Caco-2 (cell line): ENCODE data around the gene MED31. TPM values are rescaled to one million over a fixed set of nuclear protein-coding genes. Genes with fewer than 3 reads are reported as not detected.

ENCODE experiments used
- BruUV-seq: library from RNA; stranded (reverse); fragments of 400-500 nt; replicated peaks from 2 replicates; lab custom pipeline; 2021; lab: Mats Ljungman, UMichigan
- CTCF ChIA-PET: fragments of 300-600 bp; sonication (Branson Sonifier 250); formaldehyde crosslinking; loops from one replicate; lab custom pipeline; 2022; ENCODE audit warnings: antibody characterized with exemption; lab: Charles Lee
- POLR2A ChIA-PET: fragments of 300-600 bp; sonication (Branson Sonifier 250); formaldehyde crosslinking; loops from one replicate; lab custom pipeline; 2022; ENCODE audit warnings: antibody characterized with exemption; lab: Charles Lee
- DNase-seq, 2 experiments: peaks; one replicate each; pipeline versions ENCODE4 v3.0.0 to v3.0.0-alpha.2; 2020 to 2022
- H3K27me3 ChIP-seq: replicated peaks from 2 replicates; pipeline ENCODE4 v1.6.0; 2011; ENCODE audit warnings: low read length; ENCODE audit not compliant: control insufficient read depth, insufficient read depth
- H3K36me3 ChIP-seq: 2 replicates; pipeline ENCODE4 v1.5.1; 2011; ENCODE audit warnings: low read length; ENCODE audit not compliant: control insufficient read depth, insufficient read depth
- H3K4me1 ChIP-seq: fragments of 250-450 bp; sonication (Bioruptor Pico); 2 replicates; pipeline ENCODE4 v1.5.1; 2020; ENCODE audit warnings: mild to moderate bottlenecking
- H3K4me3 ChIP-seq: 2 replicates; pipeline ENCODE4 v1.5.1; 2011; ENCODE audit warnings: low read depth, mild to moderate bottlenecking, control low read depth, low read length
- H3K9me3 ChIP-seq: fragments of 250-450 bp; sonication (Bioruptor Pico); 2 replicates; pipeline ENCODE4 v1.5.1; 2020; ENCODE audit warnings: mild to moderate bottlenecking, moderate library complexity
- H3K27ac Mint-ChIP-seq: one replicate; pipeline ENCODE4 v1.8.0; 2022; ENCODE audit warnings: mixed read lengths; ENCODE audit not compliant: unreplicated experiment
- H3K27me3 Mint-ChIP-seq: one replicate; pipeline ENCODE4 v1.8.0; 2022; ENCODE audit warnings: mixed read lengths; ENCODE audit not compliant: insufficient read depth, unreplicated experiment
- H3K36me3 Mint-ChIP-seq: one replicate; pipeline ENCODE4 v1.8.0; 2022; ENCODE audit warnings: mild to moderate bottlenecking, mixed read lengths; ENCODE audit not compliant: insufficient read depth, unreplicated experiment
- H3K4me1 Mint-ChIP-seq: one replicate; pipeline ENCODE4 v1.8.0; 2022; ENCODE audit warnings: low read depth, mixed read lengths; ENCODE audit not compliant: unreplicated experiment
- H3K4me3 Mint-ChIP-seq: one replicate; pipeline ENCODE4 v1.8.0; 2022; ENCODE audit warnings: mild to moderate bottlenecking, moderate library complexity, mixed read lengths; ENCODE audit not compliant: unreplicated experiment
- H3K9me3 Mint-ChIP-seq: one replicate; pipeline ENCODE4 v1.8.0; 2022; ENCODE audit warnings: mixed read lengths; ENCODE audit not compliant: unreplicated experiment
- intact Hi-C: fragments of 100-400 bp; cut with micrococcal nuclease; formaldehyde crosslinking; loops from one replicate; pipeline ENCODE4 v1.10.0; 2022; ENCODE audit not compliant: unreplicated experiment
- total RNA-seq: library from RNA; stranded (reverse); gene quantifications from 2 replicates; pipeline ENCODE4 v1.2.3, GENCODE V29; 2022
- TF ChIP-seq, protein P1 (sequence below), 2 experiments: fragments of 200-600 bp in 1 of 2; IDR thresholded peaks; 1 replicate in 1 of 2; 2 replicates in 1 of 2; pipeline versions ENCODE4 v1.5.1 to v1.8.0; 2011 to 2022; ENCODE audit warnings: antibody characterized with exemption in 1 of 2, control low read depth in 1 of 2, inconsistent platforms in 1 of 2, low read depth in 1 of 2, low read length in 1 of 2, mild to moderate bottlenecking in 1 of 2, moderate library complexity in 1 of 2; ENCODE audit not compliant: insufficient read depth in 1 of 2, severe bottlenecking in 1 of 2, unreplicated experiment in 1 of 2

Gene MED31
- total RNA-seq, 1 experiment from 2014 or later: 9.5 TPM

DNA sequence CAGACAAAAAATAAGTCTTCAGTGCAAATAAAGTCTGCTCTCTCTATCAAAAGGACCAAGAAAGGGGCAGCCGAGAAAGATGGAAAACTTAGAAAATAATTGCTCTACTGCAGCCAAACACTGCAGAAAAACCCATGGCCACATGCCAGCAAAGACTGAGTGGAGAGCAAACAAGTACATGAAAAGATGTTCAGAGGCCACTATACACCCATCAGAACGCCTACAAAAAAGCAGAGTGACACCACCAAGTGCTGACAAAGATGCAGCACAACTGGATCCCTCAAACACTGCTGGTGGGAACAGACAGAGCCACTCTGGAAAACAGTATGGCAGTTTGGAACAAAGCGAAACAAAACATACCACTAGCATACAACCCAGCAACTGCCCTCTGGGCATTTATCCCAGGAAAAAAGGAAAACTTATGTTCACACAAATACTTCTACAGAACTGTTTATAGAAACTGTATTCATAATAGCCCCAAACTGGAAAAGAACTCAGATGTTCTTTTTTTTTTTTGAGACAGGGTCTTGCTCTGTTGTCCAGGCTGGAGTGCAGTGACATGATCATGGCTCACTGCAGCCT, 47.6 kb downstream of the MED31 start:
- ChIA-PET POLR2A (no interaction called here), CTCF (no interaction called here)
- Mint-ChIP-seq H3K4me3 (no peak overlapping the region), H3K27me3 (no peaks in the 10 kb centered on the region), H3K27ac (no peak overlapping the region), H3K36me3 (peaks cover 29% of the 10 kb centered on the region), H3K9me3 (no peaks in the 10 kb centered on the region), H3K4me1 (no peaks in the 10 kb centered on the region)
- no TSS peak for BruUV-seq
- Histone ChIP-seq H3K4me3 (no peak overlapping the region), H3K27me3 (no peaks in the 10 kb centered on the region), H3K9me3 (no peaks in the 10 kb centered on the region), H3K4me1 (no peaks in the 10 kb centered on the region), H3K36me3 (no peaks in the 10 kb centered on the region)
- no peak for DNase-seq
- intact Hi-C loops: no loop called here
- TF ChIP-seq, protein P1, sequence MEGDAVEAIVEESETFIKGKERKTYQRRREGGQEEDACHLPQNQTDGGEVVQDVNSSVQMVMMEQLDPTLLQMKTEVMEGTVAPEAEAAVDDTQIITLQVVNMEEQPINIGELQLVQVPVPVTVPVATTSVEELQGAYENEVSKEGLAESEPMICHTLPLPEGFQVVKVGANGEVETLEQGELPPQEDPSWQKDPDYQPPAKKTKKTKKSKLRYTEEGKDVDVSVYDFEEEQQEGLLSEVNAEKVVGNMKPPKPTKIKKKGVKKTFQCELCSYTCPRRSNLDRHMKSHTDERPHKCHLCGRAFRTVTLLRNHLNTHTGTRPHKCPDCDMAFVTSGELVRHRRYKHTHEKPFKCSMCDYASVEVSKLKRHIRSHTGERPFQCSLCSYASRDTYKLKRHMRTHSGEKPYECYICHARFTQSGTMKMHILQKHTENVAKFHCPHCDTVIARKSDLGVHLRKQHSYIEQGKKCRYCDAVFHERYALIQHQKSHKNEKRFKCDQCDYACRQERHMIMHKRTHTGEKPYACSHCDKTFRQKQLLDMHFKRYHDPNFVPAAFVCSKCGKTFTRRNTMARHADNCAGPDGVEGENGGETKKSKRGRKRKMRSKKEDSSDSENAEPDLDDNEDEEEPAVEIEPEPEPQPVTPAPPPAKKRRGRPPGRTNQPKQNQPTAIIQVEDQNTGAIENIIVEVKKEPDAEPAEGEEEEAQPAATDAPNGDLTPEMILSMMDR (IDR thresholded peaks at IDR 0.05; ENCODE audit: insufficient read depth in 1 of 2, low read depth in 1 of 2, low read length in 1 of 2, severe bottlenecking in 1 of 2, unreplicated experiment in 1 of 2): no peak

DNA sequence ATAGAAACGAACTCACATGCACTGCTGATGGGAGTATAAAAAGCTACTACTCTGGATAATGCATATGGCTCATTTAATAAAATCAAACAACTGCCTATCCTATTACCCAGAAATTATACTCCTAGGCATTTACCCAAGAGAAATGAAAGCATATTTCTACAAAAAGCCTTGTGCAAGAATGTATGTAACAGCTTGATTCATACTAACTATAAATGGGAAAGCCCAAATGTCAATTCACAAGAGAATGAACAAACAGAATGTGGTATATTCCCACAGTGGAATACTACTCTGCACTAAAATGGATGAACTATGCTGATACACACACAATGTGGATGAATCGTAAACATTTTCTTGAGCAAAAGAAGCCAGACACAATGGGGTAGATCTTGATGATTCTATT, 49.3 kb downstream of the MED31 start:
- H3K4me3 Mint-ChIP-seq: no peak overlapping the region
- H3K27me3 Mint-ChIP-seq: no peaks in the 10 kb centered on the region
- ChIA-PET POLR2A (no interaction called here), CTCF (no interaction called here)
- no peak for DNase-seq
- H3K36me3 Mint-ChIP-seq: peaks cover 28% of the 10 kb centered on the region
- no peak overlapping the region for H3K4me3 ChIP-seq
- no peaks in the 10 kb centered on the region for H3K36me3 ChIP-seq
- H3K4me1 ChIP-seq: no peaks in the 10 kb centered on the region
- H3K4me1 Mint-ChIP-seq: no peaks in the 10 kb centered on the region
- H3K9me3 ChIP-seq: no peaks in the 10 kb centered on the region
- H3K27ac Mint-ChIP-seq: no peak overlapping the region
- no peaks in the 10 kb centered on the region for H3K9me3 Mint-ChIP-seq
- H3K27me3 ChIP-seq: no peaks in the 10 kb centered on the region
- no TSS peak for BruUV-seq
- intact Hi-C loops: no loop called here
- TF ChIP-seq, protein P1 (IDR thresholded peaks at IDR 0.05; ENCODE audit: insufficient read depth in 1 of 2, low read depth in 1 of 2, low read length in 1 of 2, severe bottlenecking in 1 of 2, unreplicated experiment in 1 of 2): no peak

DNA sequence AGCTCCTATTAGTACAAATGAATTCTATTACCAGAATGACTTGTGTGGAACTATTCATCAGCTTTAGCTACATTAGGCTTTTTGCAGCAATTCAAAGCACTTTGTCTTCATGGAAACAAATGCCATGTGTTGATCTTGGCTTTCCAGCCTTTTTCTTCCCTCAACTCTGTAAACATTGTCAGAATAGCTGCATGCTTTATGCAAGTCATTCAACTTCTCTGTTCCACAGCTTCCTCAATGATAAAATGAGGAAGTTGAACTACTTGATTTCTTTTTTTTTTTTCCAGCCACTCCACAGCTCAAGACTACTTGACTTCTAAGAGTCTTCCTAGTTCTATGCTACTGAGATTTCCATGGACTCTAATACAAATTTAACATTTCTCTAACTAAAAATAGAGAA, 52.0 kb downstream of the MED31 start:
- H3K4me1 Mint-ChIP-seq: no peaks in the 10 kb centered on the region
- H3K9me3 Mint-ChIP-seq: no peaks in the 10 kb centered on the region
- Histone ChIP-seq H3K9me3 (no peaks in the 10 kb centered on the region), H3K4me1 (no peaks in the 10 kb centered on the region), H3K4me3 (no peak overlapping the region), H3K27me3 (no peaks in the 10 kb centered on the region), H3K36me3 (no peaks in the 10 kb centered on the region)
- intact Hi-C loops: no loop called here
- H3K36me3 Mint-ChIP-seq: peaks cover 15% of the 10 kb centered on the region
- no peak overlapping the region for H3K27ac Mint-ChIP-seq
- H3K27me3 Mint-ChIP-seq: no peaks in the 10 kb centered on the region
- no peak for DNase-seq
- TF ChIP-seq, protein P1 (IDR thresholded peaks at IDR 0.05; ENCODE audit: insufficient read depth in 1 of 2, low read depth in 1 of 2, low read length in 1 of 2, severe bottlenecking in 1 of 2, unreplicated experiment in 1 of 2): no peak
- H3K4me3 Mint-ChIP-seq: no peak overlapping the region
- ChIA-PET CTCF (no interaction called here), POLR2A (no interaction called here)
- BruUV-seq: no TSS peak
